ENCODE results near the gene HYAL1.
"Not testable (repeated sequence)": the region's sequence is repeated elsewhere in the genome, so short reads cannot be mapped to it uniquely, and the experiment has no call there.

HYAL1 gene

DNA sequence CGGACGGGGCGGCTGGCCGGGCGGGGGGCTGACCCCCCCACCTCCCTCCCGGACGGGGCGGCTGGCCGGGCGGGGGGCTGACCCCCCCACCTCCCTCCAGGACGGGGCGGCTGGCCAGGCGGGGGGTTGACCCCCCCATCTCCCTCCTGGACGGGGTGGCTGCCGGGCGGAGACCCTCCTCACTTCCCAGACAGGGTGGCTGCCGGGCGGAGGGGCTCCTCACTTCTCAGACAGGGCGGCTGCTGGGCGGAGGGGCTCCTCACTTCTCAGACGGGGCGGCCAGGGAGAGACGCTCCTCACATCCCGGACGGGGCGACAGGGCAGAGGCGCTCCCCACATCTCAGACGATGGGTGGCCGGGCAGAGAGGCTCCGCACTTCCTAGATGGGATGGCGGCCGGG is 8.7 kb upstream of the HYAL1 start:
- not testable (repeated sequence) for H3K9ac ChIP-seq (ENCODE audit: low read depth, low read length); H3K36me3 ChIP-seq (ENCODE audit: control insufficient read depth, insufficient read depth, low read length); H3K4me3 ChIP-seq (ENCODE audit: low read depth, low read length); H3K9me3 ChIP-seq (ENCODE audit: control insufficient read depth, insufficient read depth, low read length); H3K27me3 ChIP-seq (ENCODE audit: control insufficient read depth, insufficient read depth, low read length); H3K4me1 ChIP-seq (ENCODE audit: control insufficient read depth, insufficient read depth, low read length)

DNA sequence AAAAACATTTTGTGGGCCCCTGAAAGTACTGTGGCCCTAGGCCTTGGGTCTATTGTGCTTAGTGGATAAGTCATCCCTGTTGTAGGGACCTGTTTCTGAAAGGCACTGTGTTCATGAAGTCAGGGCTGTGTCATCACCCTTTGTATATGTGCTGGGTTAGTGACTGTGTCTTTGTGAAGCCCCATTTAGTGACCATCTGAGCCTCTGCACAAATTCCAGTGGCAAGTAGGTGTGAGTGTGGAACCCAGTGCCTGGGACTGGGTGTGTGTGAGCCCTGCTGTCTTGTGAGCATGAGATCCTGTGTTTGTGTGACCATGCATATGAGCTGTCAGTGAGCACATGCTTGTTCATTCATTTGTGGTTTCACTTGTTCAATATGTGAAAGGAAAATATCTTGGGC is 1.2 kb upstream of the HYAL1 start:
- Histone ChIP-seq H3K4me1 (ENCODE audit: control insufficient read depth, insufficient read depth, low read length) (peaks cover 3% of the 10 kb centered on the region), H3K4me3 (ENCODE audit: low read depth, low read length) (no peak overlapping the region), H3K27me3 (ENCODE audit: control insufficient read depth, insufficient read depth, low read length) (no peaks in the 10 kb centered on the region), H3K36me3 (ENCODE audit: control insufficient read depth, insufficient read depth, low read length) (no peaks in the 10 kb centered on the region), H3K9ac (ENCODE audit: low read depth, low read length) (no peak overlapping the region), H3K9me3 (ENCODE audit: control insufficient read depth, insufficient read depth, low read length) (peaks cover under 1% of the 10 kb centered on the region)

DNA sequence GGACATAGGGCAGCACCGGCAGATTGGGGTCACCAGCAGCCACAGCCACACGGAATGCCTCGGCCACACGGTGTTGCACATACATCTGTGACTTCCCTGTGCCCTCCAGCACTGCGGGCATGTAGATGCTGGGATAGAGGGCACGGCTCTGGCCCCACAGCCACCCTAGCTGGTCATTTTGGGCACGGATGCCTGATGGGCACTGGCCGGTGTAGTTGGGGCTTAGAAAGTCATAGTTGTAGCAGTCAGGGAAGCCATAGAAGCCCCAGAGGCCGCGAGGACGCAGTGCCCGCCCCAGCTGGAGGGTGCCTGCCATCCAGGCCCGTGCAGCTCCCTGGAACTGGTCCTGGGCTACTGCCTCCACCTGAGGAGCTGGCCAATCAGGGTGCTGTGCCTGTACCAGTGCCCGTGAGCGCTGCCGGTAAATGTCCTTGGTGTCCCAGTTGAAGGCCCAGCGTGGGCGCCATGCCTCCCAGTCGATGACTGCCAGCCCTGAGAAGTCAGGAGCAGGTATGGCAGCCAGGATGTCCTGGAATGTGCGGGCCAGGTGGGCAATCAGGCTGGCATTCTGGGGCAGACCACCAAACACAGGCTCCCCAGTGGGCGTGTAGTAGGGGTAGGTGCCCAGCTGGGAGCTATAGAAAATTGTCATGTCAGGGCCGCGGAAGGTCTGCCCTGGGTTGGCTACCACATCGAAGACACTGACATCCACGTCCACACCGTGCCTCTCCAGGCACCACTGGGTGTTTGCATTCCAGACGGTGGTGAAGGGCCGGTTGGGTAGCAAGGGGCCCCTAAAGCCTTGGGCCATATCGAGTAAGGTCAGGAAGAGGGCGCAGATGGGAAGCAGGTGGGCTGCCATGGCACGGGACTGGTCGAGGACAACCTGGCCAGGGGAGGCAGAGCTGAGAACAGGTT is 1.0 kb downstream of the HYAL1 start:
- no peak overlapping the region for H3K9ac ChIP-seq (ENCODE audit: low read depth, low read length)
- H3K4me1 ChIP-seq (ENCODE audit: control insufficient read depth, insufficient read depth, low read length): peaks cover 3% of the 10 kb centered on the region
- no peaks in the 10 kb centered on the region for H3K27me3 ChIP-seq (ENCODE audit: control insufficient read depth, insufficient read depth, low read length)
- no peak overlapping the region for H3K4me3 ChIP-seq (ENCODE audit: low read depth, low read length)
- H3K9me3 ChIP-seq (ENCODE audit: control insufficient read depth, insufficient read depth, low read length): no peaks in the 10 kb centered on the region
- H3K36me3 ChIP-seq (ENCODE audit: control insufficient read depth, insufficient read depth, low read length): no peaks in the 10 kb centered on the region

DNA sequence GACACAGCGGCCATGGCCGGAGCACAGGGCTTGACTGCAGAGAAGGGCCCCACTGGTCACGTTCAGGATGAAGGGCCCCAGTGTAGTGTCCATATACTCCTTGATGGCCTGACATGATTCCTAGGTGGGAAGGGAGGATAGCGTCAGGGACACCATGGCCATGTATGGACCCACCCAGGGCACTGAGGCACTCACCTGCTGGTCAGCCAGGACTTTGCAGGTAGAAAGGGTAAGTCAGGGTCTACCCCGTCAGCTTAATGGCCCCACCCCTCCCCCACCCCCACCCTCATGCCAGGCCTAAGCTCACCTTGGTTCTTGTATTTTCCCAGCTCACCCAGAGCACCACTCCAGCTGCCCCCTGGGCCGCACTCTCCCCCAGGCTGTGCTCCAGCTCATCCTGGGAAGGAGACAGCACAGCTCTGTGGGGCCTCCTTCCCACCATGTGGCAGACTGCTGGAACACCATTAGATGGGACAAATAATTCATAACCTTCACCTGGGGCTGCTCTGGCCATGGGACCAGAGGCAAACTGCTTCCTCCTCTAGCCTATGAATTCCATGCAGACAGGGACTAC is 2.6 kb downstream of the HYAL1 start:
- peaks cover 3% of the 10 kb centered on the region for H3K4me1 ChIP-seq (ENCODE audit: control insufficient read depth, insufficient read depth, low read length)
- no peak overlapping the region for H3K4me3 ChIP-seq (ENCODE audit: low read depth, low read length)
- no peaks in the 10 kb centered on the region for H3K9me3 ChIP-seq (ENCODE audit: control insufficient read depth, insufficient read depth, low read length)
- H3K27me3 ChIP-seq (ENCODE audit: control insufficient read depth, insufficient read depth, low read length): no peaks in the 10 kb centered on the region
- no peak overlapping the region for H3K9ac ChIP-seq (ENCODE audit: low read depth, low read length)
- peaks cover 2% of the 10 kb centered on the region for H3K36me3 ChIP-seq (ENCODE audit: control insufficient read depth, insufficient read depth, low read length)

DNA sequence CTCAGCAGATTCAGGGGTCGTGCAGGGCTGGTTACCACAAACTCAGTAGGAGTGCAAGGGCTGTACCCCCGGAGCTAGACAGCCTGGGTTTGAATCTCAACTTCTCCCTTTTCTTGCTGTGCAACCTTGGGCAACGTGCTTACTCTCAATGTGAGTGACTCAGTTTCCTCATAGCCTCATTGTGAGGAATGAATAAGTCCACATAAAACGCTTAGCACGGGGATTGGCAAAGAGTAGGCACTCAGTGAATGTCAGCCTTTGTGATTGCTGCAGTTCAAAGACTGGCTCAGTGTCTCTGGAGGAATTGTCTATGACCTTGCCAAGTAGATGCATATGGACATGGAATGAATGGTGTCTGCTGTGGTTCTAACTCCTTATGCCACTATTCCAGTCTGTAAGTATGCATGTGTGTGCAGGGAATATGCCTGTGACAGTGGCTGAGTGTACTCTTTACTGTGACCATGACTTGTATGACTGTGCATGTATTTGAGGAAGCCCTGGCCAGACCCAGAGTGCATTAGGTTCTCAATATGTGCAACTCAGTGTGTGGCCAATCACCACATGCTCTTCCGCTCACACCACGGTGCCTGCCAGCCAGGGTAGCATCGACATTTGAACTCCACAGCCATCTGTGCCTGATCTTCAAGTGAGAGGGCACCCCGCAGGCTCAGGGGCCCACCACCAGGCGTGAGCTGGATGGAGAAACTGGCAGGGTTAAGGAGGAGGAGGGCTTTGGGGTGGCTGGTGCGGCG is 3.3 kb downstream of the HYAL1 start:
- H3K36me3 ChIP-seq (ENCODE audit: control insufficient read depth, insufficient read depth, low read length): peaks cover 2% of the 10 kb centered on the region
- H3K4me3 ChIP-seq (ENCODE audit: low read depth, low read length): peak overlapping the region; percentile 45
- no peaks in the 10 kb centered on the region for H3K27me3 ChIP-seq (ENCODE audit: control insufficient read depth, insufficient read depth, low read length)
- H3K9me3 ChIP-seq (ENCODE audit: control insufficient read depth, insufficient read depth, low read length): no peaks in the 10 kb centered on the region
- H3K4me1 ChIP-seq (ENCODE audit: control insufficient read depth, insufficient read depth, low read length): peaks cover 3% of the 10 kb centered on the region
- H3K9ac ChIP-seq (ENCODE audit: low read depth, low read length): peak overlapping the region; percentile 76

DNA sequence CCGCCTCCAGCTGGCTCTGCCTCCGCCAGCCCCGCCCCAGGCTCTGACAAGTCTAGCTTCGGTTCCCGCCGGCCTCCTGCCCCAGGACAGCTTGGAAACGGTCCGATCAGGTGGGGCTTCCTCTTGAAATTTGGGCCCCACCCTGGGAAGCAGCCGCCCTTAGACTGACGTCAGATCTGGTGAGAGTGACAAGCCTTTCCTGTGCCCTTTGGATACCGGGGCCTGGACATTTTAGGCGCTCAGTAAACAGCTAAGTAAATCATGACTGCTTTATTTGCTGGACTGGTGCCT is 3.8 kb downstream of the HYAL1 start:
- Histone ChIP-seq H3K9me3 (ENCODE audit: control insufficient read depth, insufficient read depth, low read length) (no peaks in the 10 kb centered on the region), H3K36me3 (ENCODE audit: control insufficient read depth, insufficient read depth, low read length) (peaks cover 2% of the 10 kb centered on the region), H3K27me3 (ENCODE audit: control insufficient read depth, insufficient read depth, low read length) (no peaks in the 10 kb centered on the region), H3K4me3 (ENCODE audit: low read depth, low read length) (peak overlapping the region; percentile 45), H3K4me1 (ENCODE audit: control insufficient read depth, insufficient read depth, low read length) (peaks cover 3% of the 10 kb centered on the region), H3K9ac (ENCODE audit: low read depth, low read length) (peak overlapping the region; percentile 76)

- H3K9ac ChIP-seq (ENCODE audit: low read depth, low read length): peak within 1 kb of the TSS; percentile 76
- peaks cover 3% of the 10 kb centered on the region for H3K4me1 ChIP-seq (ENCODE audit: control insufficient read depth, insufficient read depth, low read length)
- H3K9me3 ChIP-seq (ENCODE audit: control insufficient read depth, insufficient read depth, low read length): no peaks in the 10 kb centered on the region
- peak within 1 kb of the TSS; percentile 90 for H3K4me3 ChIP-seq (ENCODE audit: low read depth, low read length)
- H3K36me3 ChIP-seq (ENCODE audit: control insufficient read depth, insufficient read depth, low read length): peaks cover 2% of the 10 kb centered on the region
- H3K27me3 ChIP-seq (ENCODE audit: control insufficient read depth, insufficient read depth, low read length): no peaks in the 10 kb centered on the region
Measured at GRCh38 chr3:50298836-50299637, 4.3 kb downstream of the HYAL1 start, which contains the start of the genes HYAL3 and NAA80. HYAL3 (minus strand) TSS chr3:50299405; CDS start chr3:50295602, 3,803 bp downstream. NAA80 (minus strand) TSS chr3:50299405; CDS start chr3:50297463, 1,942 bp downstream.

- Histone ChIP-seq H3K27me3 (ENCODE audit: control insufficient read depth, insufficient read depth, low read length) (no peaks in the 10 kb centered on the region), H3K36me3 (ENCODE audit: control insufficient read depth, insufficient read depth, low read length) (peaks cover 2% of the 10 kb centered on the region), H3K4me3 (ENCODE audit: low read depth, low read length) (peak overlapping the region; percentile 90), H3K9me3 (ENCODE audit: control insufficient read depth, insufficient read depth, low read length) (no peaks in the 10 kb centered on the region), H3K4me1 (ENCODE audit: control insufficient read depth, insufficient read depth, low read length) (no peaks in the 10 kb centered on the region), H3K9ac (ENCODE audit: low read depth, low read length) (no peak overlapping the region)
Measured at GRCh38 chr3:50297896-50298725, 5.3 kb downstream of the HYAL1 start.

GRCh38 chr3:50297384-50297775 is 6.0 kb downstream of the HYAL1 start:
- Histone ChIP-seq H3K27me3 (ENCODE audit: control insufficient read depth, insufficient read depth, low read length) (no peaks in the 10 kb centered on the region), H3K9ac (ENCODE audit: low read depth, low read length) (no peak overlapping the region), H3K4me3 (ENCODE audit: low read depth, low read length) (no peak overlapping the region), H3K4me1 (ENCODE audit: control insufficient read depth, insufficient read depth, low read length) (no peaks in the 10 kb centered on the region), H3K36me3 (ENCODE audit: control insufficient read depth, insufficient read depth, low read length) (peaks cover 2% of the 10 kb centered on the region), H3K9me3 (ENCODE audit: control insufficient read depth, insufficient read depth, low read length) (no peaks in the 10 kb centered on the region)

GRCh38 chr3:50296721-50297383 is 6.5 kb downstream of the HYAL1 start:
- H3K9me3 ChIP-seq (ENCODE audit: control insufficient read depth, insufficient read depth, low read length): no peaks in the 10 kb centered on the region
- no peaks in the 10 kb centered on the region for H3K4me1 ChIP-seq (ENCODE audit: control insufficient read depth, insufficient read depth, low read length)
- peaks cover 2% of the 10 kb centered on the region for H3K36me3 ChIP-seq (ENCODE audit: control insufficient read depth, insufficient read depth, low read length)
- H3K9ac ChIP-seq (ENCODE audit: low read depth, low read length): no peak overlapping the region
- H3K27me3 ChIP-seq (ENCODE audit: control insufficient read depth, insufficient read depth, low read length): no peaks in the 10 kb centered on the region
- H3K4me3 ChIP-seq (ENCODE audit: low read depth, low read length): no peak overlapping the region
